Skin epidermis (tissue), 12 donors: Measurements from ENCODE around the gene ITPA.

ENCODE experiments used
- H3K27ac ChIP-seq, 21 experiments: fragments of 200-600 bp; sonication (generic) in 11 of 21; one replicate each; pipeline ENCODE4 v1.5.0; 2020; ENCODE audit warnings: mild to moderate bottlenecking in 3 of 21, inconsistent platforms in 2 of 21, moderate library complexity in 2 of 21
- H3K4me3 ChIP-seq, 7 experiments: fragments of 200-600 bp; sonication (generic) in 2 of 7; one replicate each; pipeline ENCODE4 v1.5.0; 2020; ENCODE audit warnings: inconsistent platforms in 2 of 7, mild to moderate bottlenecking in 2 of 7, moderate library complexity in 1 of 7

ITPA gene

GRCh38 chr20:3223994-3224680 is 14.8 kb downstream of the ITPA start:
- Histone ChIP-seq H3K4me3 (no peak overlapping the region), H3K27ac (peak overlapping the region in 1 of 21 experiments; percentile 52)

- peak overlapping the region in 1 of 21 experiments; percentile 16 for H3K27ac ChIP-seq
- no peak overlapping the region for H3K4me3 ChIP-seq
Observed at GRCh38 chr20:3224681-3225421, 15.6 kb downstream of the ITPA start.

DNA sequence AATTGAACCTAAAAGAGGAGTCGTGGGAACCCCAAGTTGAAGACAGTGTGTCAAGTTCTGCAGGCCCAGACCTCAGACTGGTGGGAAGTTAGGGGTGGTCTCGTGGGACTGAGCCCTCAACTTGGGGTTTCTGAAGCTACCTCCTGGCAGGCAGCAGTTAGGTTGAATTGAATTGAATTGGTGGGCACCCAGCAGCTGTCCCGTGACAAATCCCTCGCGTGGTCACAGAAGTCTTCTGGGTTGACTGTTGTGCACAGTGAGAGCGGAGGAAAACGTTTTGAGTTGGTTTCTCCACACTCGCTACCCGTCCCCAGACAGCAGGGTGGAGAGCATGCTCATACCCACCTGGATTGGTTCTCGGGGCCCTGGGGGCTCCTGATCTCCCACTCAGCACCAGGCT is 16.8 kb downstream of the ITPA start:
- Histone ChIP-seq H3K4me3 (no peak overlapping the region), H3K27ac (no peak overlapping the region)

DNA sequence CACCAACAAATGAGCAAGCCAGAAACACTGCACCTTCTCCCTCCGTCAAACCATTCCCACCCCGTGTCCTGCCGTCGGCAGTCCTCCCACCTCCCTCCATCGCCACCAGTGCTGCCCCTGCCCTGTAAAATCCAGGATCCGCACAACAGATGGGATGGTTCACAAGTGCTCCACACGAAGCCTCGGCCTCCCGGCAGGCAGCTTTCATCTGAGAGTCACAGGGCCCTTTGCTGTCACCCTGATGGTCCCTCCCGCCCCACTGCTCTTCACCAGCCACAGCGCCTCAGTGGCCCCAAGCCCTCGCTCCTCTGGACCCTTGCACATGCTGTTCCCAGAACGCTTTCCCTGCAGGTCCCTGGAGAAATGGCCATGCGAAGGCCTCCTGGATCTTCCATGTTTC is 17.6 kb downstream of the ITPA start:
- no peak overlapping the region for H3K4me3 ChIP-seq
- no peak overlapping the region for H3K27ac ChIP-seq

- Histone ChIP-seq H3K27ac (no peak overlapping the region), H3K4me3 (no peak overlapping the region)
Observed at GRCh38 chr20:3227506-3227905, 18.2 kb downstream of the ITPA start.

GRCh38 chr20:3227936-3228749 is 18.8 kb downstream of the ITPA start:
- Histone ChIP-seq H3K4me3 (no peak overlapping the region), H3K27ac (no peak overlapping the region)

GRCh38 chr20:3228750-3229032 is 19.4 kb downstream of the ITPA start:
- H3K4me3 ChIP-seq, result no peak overlapping the region

GRCh38 chr20:3229158-3229557 is 19.9 kb downstream of the ITPA start:
- Histone ChIP-seq H3K4me3 (no peak overlapping the region), H3K27ac (no peak overlapping the region)

More at GRCh38 chr20:3228750-3229032, 19.4 kb downstream of the ITPA start:
- no peak overlapping the region for H3K27ac ChIP-seq

- no peak overlapping the region for H3K4me3 ChIP-seq
Observed at GRCh38 chr20:3229798-3230197, 20.5 kb downstream of the ITPA start.

GRCh38 chr20:3231116-3231515 is 21.8 kb downstream of the ITPA start:
- H3K4me3 ChIP-seq, result no peak overlapping the region
- no peak overlapping the region for H3K27ac ChIP-seq

More at GRCh38 chr20:3229798-3230197, 20.5 kb downstream of the ITPA start:
- no peak overlapping the region for H3K27ac ChIP-seq

GRCh38 chr20:3231889-3232588 is 22.7 kb downstream of the ITPA start:
- Histone ChIP-seq H3K4me3 (no peak overlapping the region), H3K27ac (no peak overlapping the region)

DNA sequence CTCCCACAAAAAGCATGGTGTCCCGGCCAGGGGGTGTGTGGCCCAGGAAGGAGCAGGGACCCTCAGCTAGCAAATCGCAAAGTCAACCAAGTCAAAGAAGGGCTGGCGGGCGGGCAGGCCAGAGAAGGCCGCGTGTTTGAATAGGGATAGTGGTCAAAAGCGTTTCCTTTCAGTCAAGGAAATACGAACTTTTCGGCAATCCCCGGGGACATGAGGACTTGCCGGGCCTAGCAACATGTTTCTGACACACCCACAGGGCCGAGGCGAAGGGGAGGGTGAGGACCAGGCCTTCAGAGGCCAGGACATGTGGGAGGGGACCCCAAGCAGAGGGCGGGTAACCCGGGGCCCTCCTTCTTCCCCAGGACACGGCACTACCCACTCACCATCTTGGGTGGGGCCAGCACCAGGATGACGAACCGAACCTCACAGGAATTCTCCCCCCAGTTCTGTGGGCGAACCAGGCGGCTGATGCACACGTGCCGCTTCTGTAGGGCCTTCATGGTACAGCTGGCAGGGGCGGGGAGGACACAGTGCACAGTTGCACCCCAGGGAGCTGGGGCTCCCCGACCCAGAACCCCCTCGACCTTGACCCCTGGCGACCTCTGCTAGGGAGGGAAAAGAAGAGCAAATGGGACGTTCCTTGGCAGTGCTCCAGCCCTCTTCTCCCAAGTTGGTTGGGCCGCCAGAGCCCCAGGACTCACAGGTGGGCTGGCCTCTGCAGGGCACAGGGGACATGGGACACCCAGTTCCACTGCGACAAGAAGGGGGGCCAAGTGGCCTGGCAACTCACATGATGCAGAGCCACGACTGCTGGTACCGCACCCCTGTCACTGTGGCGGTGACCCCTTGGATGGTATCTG is 24.1 kb downstream of the ITPA start:
- H3K27ac ChIP-seq, result no peak overlapping the region
- H3K4me3 ChIP-seq, result no peak overlapping the region

DNA sequence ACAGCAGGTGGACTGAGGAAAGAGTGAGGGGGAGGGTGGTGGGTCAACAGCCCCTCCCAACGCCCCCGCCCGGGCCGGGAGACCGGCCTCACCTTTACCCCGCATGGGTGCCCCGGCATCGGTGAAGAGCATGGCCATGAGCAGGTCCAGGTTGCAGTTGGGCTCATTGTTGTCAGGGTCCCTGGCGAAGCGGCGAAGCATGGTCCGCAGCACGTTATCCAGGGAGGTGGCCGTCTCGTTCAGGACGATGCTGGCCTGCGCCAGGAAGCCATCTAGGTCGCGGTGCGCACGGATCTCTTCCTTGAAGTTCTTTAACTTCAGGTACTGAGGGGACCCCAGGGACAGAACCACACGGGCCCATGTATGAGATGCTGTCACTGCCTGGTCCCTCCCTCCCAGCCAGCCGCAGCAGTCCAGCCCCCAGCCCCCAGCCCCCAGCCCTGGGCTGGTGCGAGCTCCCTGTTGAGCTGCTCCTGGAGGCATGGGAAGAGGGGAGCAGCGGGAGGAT is 24.7 kb downstream of the ITPA start:
- Histone ChIP-seq H3K27ac (no peak overlapping the region), H3K4me3 (no peak overlapping the region)

GRCh38 chr20:3235666-3236324 is 26.5 kb downstream of the ITPA start:
- Histone ChIP-seq H3K27ac (no peak overlapping the region), H3K4me3 (no peak overlapping the region)

GRCh38 chr20:3237011-3237957 is 28.0 kb downstream of the ITPA start:
- H3K4me3 ChIP-seq, result peak overlapping the region in 4 of 7 experiments; percentile 57 to 90 (median 78)
- peak overlapping the region in 1 of 21 experiments; percentile 71 for H3K27ac ChIP-seq

DNA sequence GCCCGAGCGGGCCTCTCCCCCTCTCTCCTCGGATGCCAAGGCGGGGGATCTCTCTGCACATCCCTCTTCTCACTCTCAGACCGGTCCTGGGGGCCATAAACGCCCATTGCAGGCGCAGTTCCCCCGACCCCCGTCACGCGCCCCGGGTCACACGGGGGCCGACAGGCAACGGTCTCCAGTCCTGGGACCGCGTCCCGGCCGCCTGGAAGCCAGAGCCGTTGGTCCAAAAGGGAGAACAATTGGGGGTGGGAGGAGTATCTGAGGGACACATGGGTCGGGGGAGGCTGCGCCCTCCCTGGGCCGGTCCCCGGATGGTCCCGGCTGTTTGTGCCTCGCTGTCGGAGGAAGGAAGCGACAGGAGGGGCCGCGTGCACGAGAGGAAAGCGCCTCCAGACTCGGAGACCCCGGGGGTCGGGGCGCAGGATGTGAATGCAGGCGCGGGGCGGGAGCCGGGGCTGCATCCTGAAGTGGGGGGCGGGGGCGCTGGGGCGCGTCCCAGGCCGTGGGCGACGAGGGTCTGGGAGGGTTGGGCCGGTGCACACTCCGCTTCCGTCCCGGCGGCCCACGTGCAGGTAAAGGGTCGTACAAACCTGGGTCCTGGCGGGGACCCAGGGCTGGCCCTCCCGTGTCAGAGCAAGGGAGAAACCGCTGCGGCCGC is 28.8 kb downstream of the ITPA start:
- peak overlapping the region; percentile 57 to 90 (median 74) for H3K4me3 ChIP-seq
- peak overlapping the region in 2 of 21 experiments; percentile 60 to 71 for H3K27ac ChIP-seq

- peak overlapping the region; percentile 57 to 90 (median 74) for H3K4me3 ChIP-seq
- H3K27ac ChIP-seq, result peak overlapping the region in 10 of 21 experiments; percentile 21 to 71 (median 59)
Observed at GRCh38 chr20:3238616-3239025, 29.3 kb downstream of the ITPA start.
